Measurements from ENCODE around the gene PDK2. TPM values are rescaled to one million over a fixed set of nuclear protein-coding genes. Genes with fewer than 3 reads are reported as not detected.

Gene PDK2
- total and polyA plus RNA-seq, 2 of the 4 experiments (the other 2 are of a cell fraction) = 26.7 to 104 TPM

DNA sequence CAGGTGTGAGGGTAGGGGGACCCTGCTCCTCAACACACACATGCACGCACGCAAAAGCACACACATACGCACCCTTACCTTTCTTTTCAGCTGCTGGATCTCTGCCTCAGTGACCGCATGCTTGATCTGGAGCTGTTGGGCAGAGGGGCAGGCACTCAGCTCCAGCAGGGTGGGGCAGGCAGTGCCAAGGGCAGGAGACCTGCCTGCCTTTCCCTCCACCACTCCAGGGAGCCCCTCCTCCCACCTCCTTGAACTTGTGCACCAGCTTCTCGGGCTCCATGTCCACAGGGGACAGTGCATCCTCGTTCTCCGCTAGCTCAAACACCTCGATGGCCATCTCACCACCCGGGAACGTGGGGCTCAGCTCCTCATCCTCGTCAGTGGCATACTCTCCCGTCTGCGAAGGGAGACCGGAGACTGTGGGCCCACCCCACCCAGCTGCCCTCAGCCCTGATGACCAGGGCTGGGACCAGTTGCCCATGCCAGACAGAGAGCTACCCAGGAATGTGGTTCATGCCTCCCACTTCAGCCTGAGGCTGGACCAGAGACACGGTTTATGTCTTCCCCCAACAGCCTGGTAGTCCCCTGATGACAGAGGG is 44.1 kb downstream of the PDK2 start:
- Histone ChIP-seq H3K27me3 (ENCODE audit: control insufficient read depth, insufficient read depth, low read length) (no peaks in the 10 kb centered on the region), H3K14ac (replicated peaks; ENCODE audit: low read depth, low read length) (no peak overlapping the region), H3K4me2 (ENCODE audit: low read depth, low read length) (no peak overlapping the region), H2BK120ac (ENCODE audit: low read depth, low read length) (no peak overlapping the region), H2BK5ac (ENCODE audit: low read depth, low read length, poor library complexity, severe bottlenecking) (no peak overlapping the region), H4K20me1 (ENCODE audit: insufficient read depth, low read length) (peaks cover 69% of the 10 kb centered on the region), H4K5ac (ENCODE audit: low read depth, low read length) (no peak overlapping the region), H3K9ac (ENCODE audit: low read depth, low read length) (no peak overlapping the region), H3K4ac (ENCODE audit: low read depth, low read length) (no peak overlapping the region), H3K56ac (ENCODE audit: extremely low read depth, insufficient read depth, low read length) (no peak overlapping the region), H3K23ac (ENCODE audit: low read depth, low read length) (no peak overlapping the region), H4K8ac (ENCODE audit: low read depth in 2 of 2, low read length in 2 of 2) (no peak overlapping the region), H2AK5ac (ENCODE audit: low read depth, low read length) (no peak overlapping the region; the same call in 1 of the 2 replicates), H3K4me3 (ENCODE audit: insufficient read depth, low read depth, low read length) (no peak overlapping the region), H2AK9ac (replicated peaks; ENCODE audit: low read depth, low read length, poor library complexity) (peak overlapping the region; percentile 46), H2BK20ac (ENCODE audit: low read depth, low read length) (no peak overlapping the region), H4K91ac (ENCODE audit: insufficient read depth, low read depth, low read length) (no peak overlapping the region), H3K9me1 (ENCODE audit: insufficient read depth, low read length) (peaks cover 1% of the 10 kb centered on the region; the same call in 1 of the 2 replicates), H2BK15ac (ENCODE audit: low read depth, low read length) (no peak overlapping the region), H3K4me1 (ENCODE audit: control insufficient read depth, insufficient read depth, low read length) (peaks cover 2% of the 10 kb centered on the region; the same call in 1 of the 2 replicates), H3K27ac (ENCODE audit: insufficient read depth, low read length) (no peak overlapping the region), H3K36me3 (ENCODE audit: control insufficient read depth, insufficient read depth, low read length) (peaks cover 92% of the 10 kb centered on the region), H3K79me1 (ENCODE audit: low read depth in 1 of 2, low read length in 2 of 2) (peaks cover 32 to 80% of the 10 kb centered on the region in 2 experiments), H2AFZ (replicated peaks; ENCODE audit: low read length, poor library complexity) (peak overlapping the region; percentile 41), H3K9me3 (ENCODE audit: control insufficient read depth, insufficient read depth, low read length) (no peaks in the 10 kb centered on the region), H3K18ac (ENCODE audit: low read depth, low read length) (no peak overlapping the region)
- POLR2A ChIA-PET (ENCODE audit: unreplicated experiment) = no interaction called here
- intact Hi-C loops (cut with micrococcal nuclease) = no loop called here
- WGBS, 2 experiments (ENCODE audit: extremely low coverage in 2 of 2, insufficient read length in 1 of 2) = 98% methylated on average over 11 of the region's 15 CpGs; no CpG with 5 or more reads in 1 of the 2 experiments
- dilution Hi-C loops (cut with HindIII; ENCODE audit: low sequenced_read_pairs, unreplicated experiment) = no loop called here
- TF ChIP-seq MAFK (IDR thresholded peaks at IDR 0.05; ENCODE audit: low read depth, low read length) (no peak), RFX5 (IDR thresholded peaks at IDR 0.05; ENCODE audit: low read depth, low read length) (no peak), MXI1 (IDR thresholded peaks at IDR 0.05; ENCODE audit: borderline replicate concordance, low read depth, low read length) (no peak), SMC3 (IDR thresholded peaks at IDR 0.05; ENCODE audit: low read depth, low read length) (no peak)
- TF ChIP-seq, protein P1, sequence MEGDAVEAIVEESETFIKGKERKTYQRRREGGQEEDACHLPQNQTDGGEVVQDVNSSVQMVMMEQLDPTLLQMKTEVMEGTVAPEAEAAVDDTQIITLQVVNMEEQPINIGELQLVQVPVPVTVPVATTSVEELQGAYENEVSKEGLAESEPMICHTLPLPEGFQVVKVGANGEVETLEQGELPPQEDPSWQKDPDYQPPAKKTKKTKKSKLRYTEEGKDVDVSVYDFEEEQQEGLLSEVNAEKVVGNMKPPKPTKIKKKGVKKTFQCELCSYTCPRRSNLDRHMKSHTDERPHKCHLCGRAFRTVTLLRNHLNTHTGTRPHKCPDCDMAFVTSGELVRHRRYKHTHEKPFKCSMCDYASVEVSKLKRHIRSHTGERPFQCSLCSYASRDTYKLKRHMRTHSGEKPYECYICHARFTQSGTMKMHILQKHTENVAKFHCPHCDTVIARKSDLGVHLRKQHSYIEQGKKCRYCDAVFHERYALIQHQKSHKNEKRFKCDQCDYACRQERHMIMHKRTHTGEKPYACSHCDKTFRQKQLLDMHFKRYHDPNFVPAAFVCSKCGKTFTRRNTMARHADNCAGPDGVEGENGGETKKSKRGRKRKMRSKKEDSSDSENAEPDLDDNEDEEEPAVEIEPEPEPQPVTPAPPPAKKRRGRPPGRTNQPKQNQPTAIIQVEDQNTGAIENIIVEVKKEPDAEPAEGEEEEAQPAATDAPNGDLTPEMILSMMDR (conservative IDR thresholded peaks at IDR 0.05; ENCODE audit: low read depth, low read length) = no peak
- in situ Hi-C loops (cut with MboI; ENCODE audit: low sequenced_read_pairs) = no loop called here
- CTCF ChIA-PET = interaction anchor here (0.7 to 1.7 kb wide), 6 partner anchors 10 to 153 kb away, joined by 3 to 5 read pairs (median 3); no protein-coding TSS in a partner anchor
- DNase-seq = no peak
- BruUV-seq (replicated peaks) = no TSS peak
- no peak for ATAC-seq (ENCODE audit: low read depth)
